ENCODE measurements around the gene CNN1. TPM values are rescaled to one million over a fixed set of nuclear protein-coding genes. Genes with fewer than 3 reads are reported as not detected.

The CNN1 gene
- total RNA-seq, 1 experiment from 2014 or later: 0.44 TPM

DNA sequence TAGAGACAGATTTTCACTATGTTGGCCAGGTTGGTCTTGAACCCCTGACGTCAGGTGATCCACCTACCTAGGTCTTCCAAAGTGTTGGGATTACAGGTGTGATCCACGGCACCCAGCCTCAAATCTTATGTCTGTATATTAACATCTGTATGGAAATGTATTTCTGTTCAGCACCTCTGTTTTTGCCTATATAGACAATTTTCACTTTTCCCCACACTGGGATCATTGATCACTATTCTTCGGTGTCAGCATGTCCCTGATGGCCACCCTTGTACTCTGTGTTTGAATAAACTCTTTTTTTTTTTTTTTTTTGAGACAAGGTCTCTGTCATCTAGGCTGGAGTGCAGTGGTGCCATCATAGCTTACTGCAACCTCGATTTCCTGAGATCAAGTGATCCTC is 55.4 kb downstream of the CNN1 start:
- BruUV-seq (replicated peaks): no TSS peak
- intact Hi-C loops (cut with micrococcal nuclease; ENCODE audit: unreplicated experiment): no loop called here
- Histone ChIP-seq H3K79me2 (ENCODE audit: low read depth) (peaks cover 16% of the 10 kb centered on the region), H3K4me1 (replicated peaks; ENCODE audit: insufficient read depth) (peaks cover 14% of the 10 kb centered on the region), H2AFZ (no peak overlapping the region), H3K27ac (no peak overlapping the region), H3K4me3 (no peak overlapping the region), H3K9me3 (ENCODE audit: insufficient read depth, low read depth) (no peaks in the 10 kb centered on the region), H3K27me3 (ENCODE audit: insufficient read depth, low read depth) (no peaks in the 10 kb centered on the region), H3K9me2 (ENCODE audit: insufficient read depth) (no peaks in the 10 kb centered on the region), H3K4me2 (no peak overlapping the region), H3F3A (ENCODE audit: insufficient read depth, low read depth) (peaks cover 11% of the 10 kb centered on the region; the same call in 1 of the 2 replicates), H3K36me3 (ENCODE audit: low read depth) (peaks cover 3% of the 10 kb centered on the region), H4K20me1 (ENCODE audit: insufficient read depth) (peaks cover 9% of the 10 kb centered on the region; the same call in 1 of the 2 replicates)
- CTCF ChIA-PET: interaction anchor here (0.6 kb wide), 1 partner anchor 60 kb away, joined by 3 read pairs; no protein-coding TSS in a partner anchor
- DNase-seq: no peak
- POLR2A ChIA-PET (ENCODE audit: unreplicated experiment): no interaction called here
- TF ChIP-seq EZH2 (IDR thresholded peaks at IDR 0.05; ENCODE audit: low read depth): no peak
- TF ChIP-seq, protein P1, sequence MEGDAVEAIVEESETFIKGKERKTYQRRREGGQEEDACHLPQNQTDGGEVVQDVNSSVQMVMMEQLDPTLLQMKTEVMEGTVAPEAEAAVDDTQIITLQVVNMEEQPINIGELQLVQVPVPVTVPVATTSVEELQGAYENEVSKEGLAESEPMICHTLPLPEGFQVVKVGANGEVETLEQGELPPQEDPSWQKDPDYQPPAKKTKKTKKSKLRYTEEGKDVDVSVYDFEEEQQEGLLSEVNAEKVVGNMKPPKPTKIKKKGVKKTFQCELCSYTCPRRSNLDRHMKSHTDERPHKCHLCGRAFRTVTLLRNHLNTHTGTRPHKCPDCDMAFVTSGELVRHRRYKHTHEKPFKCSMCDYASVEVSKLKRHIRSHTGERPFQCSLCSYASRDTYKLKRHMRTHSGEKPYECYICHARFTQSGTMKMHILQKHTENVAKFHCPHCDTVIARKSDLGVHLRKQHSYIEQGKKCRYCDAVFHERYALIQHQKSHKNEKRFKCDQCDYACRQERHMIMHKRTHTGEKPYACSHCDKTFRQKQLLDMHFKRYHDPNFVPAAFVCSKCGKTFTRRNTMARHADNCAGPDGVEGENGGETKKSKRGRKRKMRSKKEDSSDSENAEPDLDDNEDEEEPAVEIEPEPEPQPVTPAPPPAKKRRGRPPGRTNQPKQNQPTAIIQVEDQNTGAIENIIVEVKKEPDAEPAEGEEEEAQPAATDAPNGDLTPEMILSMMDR (conservative IDR thresholded peaks at IDR 0.05): no peak

DNA sequence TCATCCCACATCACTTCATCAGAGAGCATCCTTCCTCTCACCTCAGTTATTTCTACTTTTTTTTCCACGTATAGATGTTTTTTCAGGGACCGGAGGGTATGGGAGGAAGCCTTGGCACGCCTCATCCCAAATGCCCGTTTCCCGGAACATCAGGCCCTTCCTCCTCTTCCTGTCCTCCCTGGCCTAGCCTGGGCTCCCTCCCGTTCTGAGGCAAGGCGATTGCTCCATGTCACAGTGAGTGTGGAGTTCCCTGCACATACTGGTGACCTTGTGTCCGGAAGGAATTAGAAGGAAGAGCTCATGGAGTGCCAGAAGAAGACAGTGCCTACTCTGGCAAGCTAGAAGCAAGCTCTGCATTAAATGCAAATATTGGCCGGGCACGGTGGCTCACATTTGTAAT is 57.5 kb downstream of the CNN1 start:
- no peaks in the 10 kb centered on the region for H3K9me3 ChIP-seq (ENCODE audit: insufficient read depth, low read depth)
- no peaks in the 10 kb centered on the region for H3K27me3 ChIP-seq (ENCODE audit: insufficient read depth, low read depth)
- H3K4me2 ChIP-seq: peak overlapping the region; percentile 71
- peaks cover 9% of the 10 kb centered on the region; the same call in 1 of the 2 replicates for H4K20me1 ChIP-seq (ENCODE audit: insufficient read depth)
- no peak for TF ChIP-seq EZH2 (IDR thresholded peaks at IDR 0.05; ENCODE audit: low read depth)
- TF ChIP-seq, protein P1 (conservative IDR thresholded peaks at IDR 0.05): no peak
- H3K36me3 ChIP-seq (ENCODE audit: low read depth): peaks cover 13% of the 10 kb centered on the region
- no peak overlapping the region for H3K4me3 ChIP-seq
- peaks cover 14% of the 10 kb centered on the region for H3K4me1 ChIP-seq (replicated peaks; ENCODE audit: insufficient read depth)
- H3K79me2 ChIP-seq (ENCODE audit: low read depth): peaks cover 36% of the 10 kb centered on the region
- peaks cover 8% of the 10 kb centered on the region; the same call in 1 of the 2 replicates for H3F3A ChIP-seq (ENCODE audit: insufficient read depth, low read depth)
- ChIA-PET CTCF (no interaction called here), POLR2A (ENCODE audit: unreplicated experiment) (interaction anchor here (0.7 kb wide), 2 partner anchors 44 to 250 kb away, joined by 3 to 4 read pairs; partner anchors contain the start of gene TMEM205)
- BruUV-seq (replicated peaks): no TSS peak
- no peak overlapping the region for H3K27ac ChIP-seq
- intact Hi-C loops (cut with micrococcal nuclease; ENCODE audit: unreplicated experiment): no loop called here
- H3K9me2 ChIP-seq (ENCODE audit: insufficient read depth): no peaks in the 10 kb centered on the region
- DNase-seq: no peak
- H2AFZ ChIP-seq: no peak overlapping the region

DNA sequence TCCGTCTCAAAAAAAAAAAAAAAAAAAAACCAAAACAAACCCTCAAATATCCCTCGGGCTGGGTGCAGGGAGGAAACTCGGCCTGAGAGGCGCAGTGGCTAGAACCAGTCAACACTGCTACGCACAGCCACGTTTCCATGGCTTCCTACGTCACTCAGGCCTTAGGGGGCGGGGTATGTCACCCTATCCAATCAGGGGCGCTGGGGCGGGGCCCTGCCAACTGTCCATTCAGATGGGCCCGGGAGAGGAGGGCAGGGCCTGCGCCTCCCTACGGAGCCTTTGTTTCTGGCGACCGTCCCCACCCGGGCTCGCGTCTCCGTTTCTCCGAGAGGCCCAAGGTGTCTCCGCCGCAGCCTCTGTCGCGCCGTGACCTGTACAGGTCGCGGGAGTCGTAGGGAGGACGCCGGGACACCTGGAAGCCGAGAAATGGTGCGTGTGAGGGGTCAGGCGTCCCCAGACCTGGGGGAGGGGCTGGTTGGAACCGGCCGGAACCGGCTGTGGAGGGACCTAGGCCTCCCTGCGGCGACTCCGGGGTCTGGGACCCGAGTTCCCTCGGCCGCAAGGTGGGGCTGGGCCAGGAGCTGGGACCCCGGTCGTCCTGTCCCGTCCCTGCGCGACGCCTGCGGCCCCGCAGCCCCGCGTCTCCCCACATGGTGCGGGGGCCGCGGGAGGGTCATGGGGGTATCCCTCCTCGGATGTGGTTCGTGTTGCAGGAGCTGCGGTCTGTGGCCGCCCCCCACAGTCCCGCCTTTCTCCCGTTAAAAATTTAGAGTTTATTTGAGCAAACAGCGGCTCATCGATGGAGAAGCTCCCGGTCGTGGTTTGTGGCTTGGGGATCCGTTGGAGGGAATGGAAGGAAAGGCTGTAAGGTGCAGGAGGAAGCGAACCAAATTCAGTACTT is 58.8 kb downstream of the CNN1 start, which contains the start of gene ZNF627:
TSS of gene ZNF627 (plus strand) at position 282 of the 901 bp plus-strand sequence. CDS start at position 427, 145 bp downstream.
- peaks cover 14% of the 10 kb centered on the region for H3K4me1 ChIP-seq (replicated peaks; ENCODE audit: insufficient read depth)
- H3K27ac ChIP-seq: peak within 1 kb of the TSS; percentile 65
- peaks cover 15% of the 10 kb centered on the region for H3K36me3 ChIP-seq (ENCODE audit: low read depth)
- intact Hi-C loops (cut with micrococcal nuclease; ENCODE audit: unreplicated experiment): no loop called here
- BruUV-seq (replicated peaks): TSS peak; percentile 45
- ChIA-PET POLR2A (ENCODE audit: unreplicated experiment) (interaction anchor here (0.6 to 0.7 kb wide), 4 partner anchors 29 to 390 kb away, joined by 3 to 19 read pairs (median 10); no protein-coding TSS in a partner anchor), CTCF (interaction anchor here (0.7 kb wide), 1 partner anchor 385 kb away, joined by 20 read pairs; no protein-coding TSS in a partner anchor)
- peaks cover 9% of the 10 kb centered on the region; the same call in 1 of the 2 replicates for H4K20me1 ChIP-seq (ENCODE audit: insufficient read depth)
- H2AFZ ChIP-seq: peak within 1 kb of the TSS; percentile 84
- peak within 1 kb of the TSS; percentile 94 for H3K4me2 ChIP-seq
- peaks cover 49% of the 10 kb centered on the region for H3K79me2 ChIP-seq (ENCODE audit: low read depth)
- H3F3A ChIP-seq (ENCODE audit: insufficient read depth, low read depth): peaks cover 10% of the 10 kb centered on the region; the same call in 1 of the 2 replicates
- TF ChIP-seq EZH2 (IDR thresholded peaks at IDR 0.05; ENCODE audit: low read depth): no peak
- TF ChIP-seq, protein P1 (conservative IDR thresholded peaks at IDR 0.05): 0 out of 2 replicates have a peak, but pooled peaks have one; percentile 22
- H3K4me3 ChIP-seq: peak within 1 kb of the TSS; percentile 97
- H3K27me3 ChIP-seq (ENCODE audit: insufficient read depth, low read depth): no peaks in the 10 kb centered on the region
- DNase-seq: peak; percentile 98
- H3K9me2 ChIP-seq (ENCODE audit: insufficient read depth): no peaks in the 10 kb centered on the region
- H3K9me3 ChIP-seq (ENCODE audit: insufficient read depth, low read depth): no peaks in the 10 kb centered on the region

Measured in PC-9 (cell line).